ENCODE results near the gene GTF2I.
A peak's percentile ranks its signal among the peaks of the same experiment; 100 is the strongest.

GTF2I gene

DNA sequence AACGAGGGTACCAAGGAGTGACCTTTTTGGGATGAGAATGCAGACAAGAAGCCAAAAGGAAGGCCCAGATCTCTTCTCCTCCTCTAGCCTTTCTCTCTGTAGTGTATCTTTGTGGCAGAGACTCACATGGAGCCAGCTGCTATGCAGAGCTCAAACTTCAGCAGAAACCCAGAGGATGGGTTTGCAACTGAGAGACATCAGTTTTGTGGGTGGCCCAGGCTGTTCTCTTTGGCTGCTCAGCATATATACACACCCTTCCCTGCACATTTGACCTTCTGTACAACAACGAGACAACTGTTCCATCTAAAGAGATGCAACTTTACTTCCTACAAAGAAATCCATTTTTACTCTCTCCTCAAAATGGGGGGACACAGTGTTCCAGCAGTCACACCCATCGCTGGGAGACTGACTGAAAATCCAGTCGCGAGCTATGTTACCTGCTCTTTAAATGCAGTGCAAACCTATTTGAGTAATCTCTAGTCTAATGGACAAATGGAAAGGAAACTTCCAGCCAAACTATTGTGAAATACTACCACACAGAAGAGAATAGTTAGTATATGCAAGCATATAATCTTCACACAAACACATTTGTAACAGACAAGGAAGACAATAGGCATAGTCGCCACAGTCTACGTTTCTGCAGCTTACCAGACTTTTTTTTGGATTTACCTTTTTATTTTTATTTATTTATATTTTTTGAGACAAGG, 51.2 kb downstream of the GTF2I start:
- H3K27ac Mint-ChIP-seq = peak overlapping the region in 2 of 3 experiments; percentile 14 to 25
- H3K4me3 Mint-ChIP-seq = no peak overlapping the region
- TF ChIP-seq, protein P1, sequence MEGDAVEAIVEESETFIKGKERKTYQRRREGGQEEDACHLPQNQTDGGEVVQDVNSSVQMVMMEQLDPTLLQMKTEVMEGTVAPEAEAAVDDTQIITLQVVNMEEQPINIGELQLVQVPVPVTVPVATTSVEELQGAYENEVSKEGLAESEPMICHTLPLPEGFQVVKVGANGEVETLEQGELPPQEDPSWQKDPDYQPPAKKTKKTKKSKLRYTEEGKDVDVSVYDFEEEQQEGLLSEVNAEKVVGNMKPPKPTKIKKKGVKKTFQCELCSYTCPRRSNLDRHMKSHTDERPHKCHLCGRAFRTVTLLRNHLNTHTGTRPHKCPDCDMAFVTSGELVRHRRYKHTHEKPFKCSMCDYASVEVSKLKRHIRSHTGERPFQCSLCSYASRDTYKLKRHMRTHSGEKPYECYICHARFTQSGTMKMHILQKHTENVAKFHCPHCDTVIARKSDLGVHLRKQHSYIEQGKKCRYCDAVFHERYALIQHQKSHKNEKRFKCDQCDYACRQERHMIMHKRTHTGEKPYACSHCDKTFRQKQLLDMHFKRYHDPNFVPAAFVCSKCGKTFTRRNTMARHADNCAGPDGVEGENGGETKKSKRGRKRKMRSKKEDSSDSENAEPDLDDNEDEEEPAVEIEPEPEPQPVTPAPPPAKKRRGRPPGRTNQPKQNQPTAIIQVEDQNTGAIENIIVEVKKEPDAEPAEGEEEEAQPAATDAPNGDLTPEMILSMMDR (IDR thresholded peaks at IDR 0.05; ENCODE audit: unreplicated experiment in 3 of 3) = no peak
- H3K9me3 Mint-ChIP-seq = peaks cover 13% of the 10 kb centered on the region
- peaks cover 3% of the 10 kb centered on the region for H3K27me3 Mint-ChIP-seq (ENCODE audit: low read depth)
- peaks cover 91% of the 10 kb centered on the region for H3K36me3 Mint-ChIP-seq (ENCODE audit: low read depth)
- no peaks in the 10 kb centered on the region for H3K4me1 Mint-ChIP-seq

GRCh38 chr7:74709880-74710671, 52.6 kb downstream of the GTF2I start:
- Mint-ChIP-seq H3K4me3 (no peak overlapping the region), H3K27ac (no peak overlapping the region), H3K36me3 (ENCODE audit: low read depth) (peaks cover 97% of the 10 kb centered on the region), H3K27me3 (ENCODE audit: low read depth) (peaks cover 3% of the 10 kb centered on the region), H3K9me3 (peaks cover 16% of the 10 kb centered on the region), H3K4me1 (no peaks in the 10 kb centered on the region)
- TF ChIP-seq, protein P1 (IDR thresholded peaks at IDR 0.05; ENCODE audit: unreplicated experiment in 3 of 3) = no peak

GRCh38 chr7:74713567-74713966, 56.0 kb downstream of the GTF2I start:
- Mint-ChIP-seq H3K4me3 (no peak overlapping the region), H3K27me3 (ENCODE audit: low read depth) (no peaks in the 10 kb centered on the region), H3K36me3 (ENCODE audit: low read depth) (peaks cover 92% of the 10 kb centered on the region), H3K9me3 (peaks cover 16% of the 10 kb centered on the region), H3K4me1 (no peaks in the 10 kb centered on the region), H3K27ac (no peak overlapping the region)
- TF ChIP-seq, protein P1 (IDR thresholded peaks at IDR 0.05; ENCODE audit: unreplicated experiment in 3 of 3) = no peak

GRCh38 chr7:74717889-74718288, 60.4 kb downstream of the GTF2I start:
- peak overlapping the region in 1 of 3 experiments; percentile 6 for H3K27ac Mint-ChIP-seq
- no peak overlapping the region for H3K4me3 Mint-ChIP-seq
- peaks cover 78% of the 10 kb centered on the region for H3K36me3 Mint-ChIP-seq (ENCODE audit: low read depth)
- H3K27me3 Mint-ChIP-seq (ENCODE audit: low read depth) = no peaks in the 10 kb centered on the region
- TF ChIP-seq, protein P1 (IDR thresholded peaks at IDR 0.05; ENCODE audit: unreplicated experiment in 3 of 3) = no peak
- H3K4me1 Mint-ChIP-seq = no peaks in the 10 kb centered on the region
- peaks cover 4% of the 10 kb centered on the region for H3K9me3 Mint-ChIP-seq

DNA sequence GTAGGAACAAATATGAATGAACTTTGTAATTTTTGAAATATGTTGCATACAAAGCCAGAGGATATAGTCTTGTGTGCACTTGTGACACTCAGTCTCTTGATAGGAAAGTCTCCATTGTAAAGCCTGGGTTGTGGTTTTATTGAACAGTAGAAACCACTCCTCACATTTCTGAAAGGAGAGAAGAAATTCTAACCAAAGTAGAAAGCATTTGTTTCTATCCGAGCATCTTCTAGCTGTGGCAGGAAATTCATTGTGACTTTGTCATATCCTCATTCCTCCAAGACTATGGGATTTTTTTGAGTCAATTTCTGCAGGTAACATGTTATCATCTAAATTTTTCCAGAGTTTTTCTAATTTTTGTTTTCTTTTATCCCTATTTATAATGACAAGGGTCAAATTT, 60.8 kb downstream of the GTF2I start:
- Mint-ChIP-seq H3K4me3 (no peak overlapping the region), H3K27me3 (ENCODE audit: low read depth) (no peaks in the 10 kb centered on the region), H3K4me1 (no peaks in the 10 kb centered on the region), H3K27ac (peak overlapping the region in 1 of 3 experiments; percentile 6), H3K9me3 (peaks cover 2% of the 10 kb centered on the region), H3K36me3 (ENCODE audit: low read depth) (peaks cover 74% of the 10 kb centered on the region)
- TF ChIP-seq, protein P1 (IDR thresholded peaks at IDR 0.05; ENCODE audit: unreplicated experiment in 3 of 3) = no peak
